ENCODE results near the gene CBX7. TPM values are rescaled to one million over a fixed set of nuclear protein-coding genes. Genes with fewer than 3 reads are reported as not detected.

CBX7 gene
- total RNA-seq, 3 donors from 2014 or later = 23.6 to 125 (median 29.2) TPM

DNA sequence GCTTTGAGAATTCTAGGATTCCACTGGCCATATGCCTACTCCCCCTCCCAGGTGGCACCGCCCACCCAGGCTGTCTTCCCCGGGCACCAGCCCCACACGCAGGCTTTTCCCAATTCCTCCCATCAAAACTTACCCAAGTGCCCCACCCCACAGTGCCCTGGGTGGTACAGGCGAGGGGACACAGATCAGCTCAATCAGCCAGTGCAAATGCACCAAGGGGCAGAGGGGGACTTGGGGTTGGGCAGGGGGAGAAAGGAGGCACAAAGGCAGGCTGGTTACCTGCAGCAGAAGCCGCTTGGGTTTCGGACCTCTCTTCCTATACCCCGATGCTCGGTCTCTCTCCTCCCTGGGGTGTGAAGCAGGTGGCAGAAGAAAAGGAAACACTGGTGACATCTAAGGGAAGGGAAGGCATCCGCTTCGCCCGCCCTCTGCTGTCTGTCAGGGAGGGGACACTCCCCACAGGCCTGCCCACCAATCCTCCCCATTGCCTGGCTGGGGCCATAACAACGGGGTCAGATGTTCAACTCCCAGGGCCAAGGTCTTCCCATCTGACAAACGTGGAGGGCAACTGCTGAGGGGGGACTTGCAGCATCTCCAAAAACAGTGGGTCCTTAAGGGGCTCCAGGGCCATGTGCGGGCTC lies 14.0 kb downstream of the CBX7 start:
- no peak overlapping the region for H3K4me3 ChIP-seq
- DNase-seq = no peak
- ATAC-seq = no peak
- no peaks in the 10 kb centered on the region for H3K9me3 ChIP-seq
- TF ChIP-seq CTCF (IDR thresholded peaks at IDR 0.05) = no peak
- intact Hi-C loops (cut with DNase I, micrococcal nuclease) = no loop called here
- H3K36me3 ChIP-seq (ENCODE audit: low read depth) = no peaks in the 10 kb centered on the region
- no peaks in the 10 kb centered on the region for H3K4me1 ChIP-seq (ENCODE audit: low read depth)

DNA sequence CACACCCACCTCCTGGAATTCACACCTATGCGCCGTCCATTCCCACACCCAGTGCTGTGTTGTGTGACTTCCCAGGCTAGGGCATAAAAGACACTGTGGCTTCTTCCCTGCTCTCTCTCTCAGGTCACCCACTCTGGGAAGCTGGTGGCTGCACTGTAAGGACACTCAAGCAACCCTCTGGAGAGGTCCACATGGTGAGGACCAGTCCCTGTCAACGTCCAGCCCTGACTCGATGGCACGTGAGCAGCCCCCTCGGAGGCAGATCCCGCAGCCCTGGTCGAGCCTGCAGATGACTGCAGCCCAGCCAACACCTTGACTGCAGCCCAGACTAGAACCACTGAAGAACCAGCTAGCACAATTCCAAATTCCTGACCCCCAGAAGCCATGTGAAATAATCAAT lies 16.2 kb downstream of the CBX7 start:
- no peak for DNase-seq
- no peaks in the 10 kb centered on the region for H3K9me3 ChIP-seq
- ATAC-seq = no peak
- no peaks in the 10 kb centered on the region for H3K36me3 ChIP-seq (ENCODE audit: low read depth)
- intact Hi-C loops (cut with DNase I, micrococcal nuclease) = no loop called here
- H3K4me3 ChIP-seq = no peak overlapping the region
- no peak for TF ChIP-seq CTCF (IDR thresholded peaks at IDR 0.05)
- H3K4me1 ChIP-seq (ENCODE audit: low read depth) = peaks cover 5% of the 10 kb centered on the region

- intact Hi-C loops (cut with DNase I, micrococcal nuclease) = no loop called here
- H3K4me1 ChIP-seq (ENCODE audit: low read depth) = peaks cover 8% of the 10 kb centered on the region
- no peaks in the 10 kb centered on the region for H3K36me3 ChIP-seq (ENCODE audit: low read depth)
- TF ChIP-seq CTCF (IDR thresholded peaks at IDR 0.05) = no peak
- DNase-seq (peak in 1 of 3 donors; percentile 46), ATAC-seq (peak; percentile 24)
- no peaks in the 10 kb centered on the region for H3K9me3 ChIP-seq
- H3K4me3 ChIP-seq = no peak overlapping the region
Measured at GRCh38 chr22:39135092-39135896, 17.2 kb downstream of the CBX7 start.

DNA sequence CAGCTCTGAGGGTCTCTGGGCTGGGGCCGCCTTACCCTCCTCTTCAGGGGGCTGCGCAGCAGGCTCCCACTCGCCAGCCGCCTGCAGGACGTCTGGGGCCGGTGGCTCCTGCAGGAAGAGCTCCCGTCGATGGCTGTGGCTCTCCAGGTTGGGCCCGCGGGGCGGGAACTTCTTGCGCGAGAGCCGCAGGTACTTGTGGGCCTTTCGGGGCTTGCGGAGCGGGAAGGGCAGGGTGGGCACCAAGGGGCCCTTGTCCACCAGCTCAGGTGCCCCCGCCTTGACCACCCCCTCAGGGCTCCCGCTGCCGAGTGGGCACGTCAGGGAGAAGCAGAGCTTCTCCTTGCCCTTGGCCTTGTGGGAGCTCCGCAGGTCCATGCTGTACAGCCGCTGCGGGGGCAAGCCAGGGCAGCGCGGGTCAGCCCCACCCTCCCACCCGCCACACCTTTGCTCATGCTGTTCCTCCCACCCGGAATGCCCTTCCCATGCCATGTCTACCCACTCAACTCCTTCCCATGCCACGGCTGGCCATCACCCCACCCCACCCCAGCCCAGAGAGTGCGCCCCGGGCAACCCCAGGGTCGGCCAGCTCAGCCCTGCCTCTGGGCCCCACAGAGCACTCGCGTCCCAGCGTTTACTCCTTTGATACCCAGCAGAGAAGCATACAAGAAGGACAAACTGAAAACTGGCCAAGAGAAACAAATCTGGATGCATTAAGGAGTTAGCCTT lies 18.0 kb downstream of the CBX7 start:
- H3K4me3 ChIP-seq = no peak overlapping the region
- ATAC-seq (no peak), DNase-seq (peak in 1 of 3 donors; percentile 23)
- H3K9me3 ChIP-seq = no peaks in the 10 kb centered on the region
- peaks cover 9% of the 10 kb centered on the region for H3K4me1 ChIP-seq (ENCODE audit: low read depth)
- no peaks in the 10 kb centered on the region for H3K36me3 ChIP-seq (ENCODE audit: low read depth)
- TF ChIP-seq CTCF (IDR thresholded peaks at IDR 0.05) = no peak
- intact Hi-C loops (cut with DNase I, micrococcal nuclease) = no loop called here

GRCh38 chr22:39133871-39134270 lies 18.6 kb downstream of the CBX7 start:
- TF ChIP-seq CTCF (IDR thresholded peaks at IDR 0.05) = no peak
- H3K36me3 ChIP-seq (ENCODE audit: low read depth) = no peaks in the 10 kb centered on the region
- H3K9me3 ChIP-seq = no peaks in the 10 kb centered on the region
- intact Hi-C loops (cut with DNase I, micrococcal nuclease) = no loop called here
- peaks cover 10% of the 10 kb centered on the region for H3K4me1 ChIP-seq (ENCODE audit: low read depth)
- H3K4me3 ChIP-seq = no peak overlapping the region
- DNase-seq (peak in 1 of 3 donors; percentile 23), ATAC-seq (no peak)

All from mucosa of descending colon (tissue), 3 donors.